Measurements from ENCODE around the gene MESP1. TPM values are rescaled to one million over a fixed set of nuclear protein-coding genes. Genes with fewer than 3 reads are reported as not detected.

MESP1 gene
- total RNA-seq, 6 experiments from 2014 or later, result 0.86 to 3.0 (median 2.1) TPM

GRCh38 chr15:89781891-89782618 is 31.0 kb upstream of the MESP1 start:
- Histone ChIP-seq H3K27me3 (no peaks in the 10 kb centered on the region), H3K9me3 (no peaks in the 10 kb centered on the region), H3K4me1 (peaks cover 0 to 35% (median 17%) of the 10 kb centered on the region in 4 donors), H3K27ac (no peak overlapping the region), H3K4me3 (no peak overlapping the region), H3K36me3 (peaks cover 0 to 11% (median 5%) of the 10 kb centered on the region in 4 donors)
- TF ChIP-seq POLR2A (IDR thresholded peaks at IDR 0.05), result no peak
- TF ChIP-seq, protein P1, sequence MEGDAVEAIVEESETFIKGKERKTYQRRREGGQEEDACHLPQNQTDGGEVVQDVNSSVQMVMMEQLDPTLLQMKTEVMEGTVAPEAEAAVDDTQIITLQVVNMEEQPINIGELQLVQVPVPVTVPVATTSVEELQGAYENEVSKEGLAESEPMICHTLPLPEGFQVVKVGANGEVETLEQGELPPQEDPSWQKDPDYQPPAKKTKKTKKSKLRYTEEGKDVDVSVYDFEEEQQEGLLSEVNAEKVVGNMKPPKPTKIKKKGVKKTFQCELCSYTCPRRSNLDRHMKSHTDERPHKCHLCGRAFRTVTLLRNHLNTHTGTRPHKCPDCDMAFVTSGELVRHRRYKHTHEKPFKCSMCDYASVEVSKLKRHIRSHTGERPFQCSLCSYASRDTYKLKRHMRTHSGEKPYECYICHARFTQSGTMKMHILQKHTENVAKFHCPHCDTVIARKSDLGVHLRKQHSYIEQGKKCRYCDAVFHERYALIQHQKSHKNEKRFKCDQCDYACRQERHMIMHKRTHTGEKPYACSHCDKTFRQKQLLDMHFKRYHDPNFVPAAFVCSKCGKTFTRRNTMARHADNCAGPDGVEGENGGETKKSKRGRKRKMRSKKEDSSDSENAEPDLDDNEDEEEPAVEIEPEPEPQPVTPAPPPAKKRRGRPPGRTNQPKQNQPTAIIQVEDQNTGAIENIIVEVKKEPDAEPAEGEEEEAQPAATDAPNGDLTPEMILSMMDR (IDR thresholded peaks at IDR 0.05), result no peak
- intact Hi-C loops (cut with DNase I), result no loop called here
- ATAC-seq (peak; percentile 71 to 86 (median 80)), DNase-seq (peak in 2 of 3 donors; percentile 79 to 85)
- WGBS (ENCODE audit: insufficient coverage, low coverage, low lambda C conversion rate, missing lambda C conversion rate), result 38% methylated on average over 9 of the region's 15 CpGs

DNA sequence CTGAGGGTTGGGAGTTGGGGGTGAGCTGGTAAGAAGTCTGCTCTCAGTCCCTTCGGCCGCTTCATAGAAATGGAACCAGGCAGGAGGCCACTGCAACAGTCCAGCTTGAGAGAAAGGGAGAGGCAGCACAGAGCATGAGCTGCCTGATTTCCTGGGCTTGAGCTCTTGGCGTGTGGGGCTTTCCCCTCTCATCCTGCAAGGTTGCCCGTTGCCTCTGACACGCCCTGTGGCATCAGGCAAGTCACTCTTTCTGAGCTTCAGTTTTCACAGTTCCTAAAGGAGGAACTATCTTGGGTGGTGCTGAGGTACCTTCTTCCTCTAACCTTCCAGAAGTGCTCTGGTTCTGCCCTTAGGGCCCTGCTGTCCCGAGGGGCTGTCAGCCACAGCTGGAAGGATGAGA is 30.0 kb upstream of the MESP1 start:
- Histone ChIP-seq H3K4me3 (no peak overlapping the region), H3K36me3 (peaks cover 0 to 11% (median 5%) of the 10 kb centered on the region in 4 donors), H3K9me3 (no peaks in the 10 kb centered on the region), H3K4me1 (peaks cover 0 to 29% (median 12%) of the 10 kb centered on the region in 4 donors), H3K27ac (no peak overlapping the region), H3K27me3 (no peaks in the 10 kb centered on the region)
- intact Hi-C loops (cut with DNase I), result no loop called here
- ATAC-seq, result no peak
- TF ChIP-seq, protein P1 (IDR thresholded peaks at IDR 0.05), result no peak
- no peak for TF ChIP-seq POLR2A (IDR thresholded peaks at IDR 0.05)
- 70% methylated on average over 1 of the region's 6 CpGs for WGBS (ENCODE audit: insufficient coverage, low coverage, low lambda C conversion rate, missing lambda C conversion rate)
- DNase-seq, result peak in 1 of 3 donors; percentile 51

DNA sequence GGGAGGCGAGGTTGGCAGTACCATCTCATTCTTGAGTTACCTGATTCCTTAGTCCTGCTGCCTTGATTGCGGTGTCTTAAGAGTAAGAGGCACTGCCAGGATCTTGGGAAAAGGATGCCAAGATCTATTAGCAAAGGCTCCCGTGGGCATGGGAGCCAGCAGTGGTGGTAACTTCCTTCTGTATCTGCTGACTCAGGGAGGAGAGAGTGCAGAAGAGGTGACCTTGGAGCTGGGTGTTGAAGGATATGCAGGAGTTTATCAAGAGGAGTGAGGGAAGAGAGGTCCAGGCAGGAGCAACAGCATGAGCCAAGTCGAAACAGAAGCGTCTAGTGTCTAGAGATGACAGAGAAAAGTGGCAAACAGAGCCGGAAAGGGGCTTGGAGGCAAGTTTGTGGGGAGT is 29.6 kb upstream of the MESP1 start:
- H3K9me3 ChIP-seq, result no peaks in the 10 kb centered on the region
- DNase-seq, result no peak
- ATAC-seq, result no peak
- peaks cover 0 to 27% (median 10%) of the 10 kb centered on the region in 4 donors for H3K4me1 ChIP-seq
- H3K27me3 ChIP-seq, result no peaks in the 10 kb centered on the region
- H3K36me3 ChIP-seq, result peaks cover 0 to 11% (median 5%) of the 10 kb centered on the region in 4 donors
- no peak for TF ChIP-seq POLR2A (IDR thresholded peaks at IDR 0.05)
- 80% methylated on average over 5 of the region's 6 CpGs for WGBS (ENCODE audit: insufficient coverage, low coverage, low lambda C conversion rate, missing lambda C conversion rate)
- H3K4me3 ChIP-seq, result no peak overlapping the region
- H3K27ac ChIP-seq, result no peak overlapping the region
- intact Hi-C loops (cut with DNase I), result no loop called here

DNA sequence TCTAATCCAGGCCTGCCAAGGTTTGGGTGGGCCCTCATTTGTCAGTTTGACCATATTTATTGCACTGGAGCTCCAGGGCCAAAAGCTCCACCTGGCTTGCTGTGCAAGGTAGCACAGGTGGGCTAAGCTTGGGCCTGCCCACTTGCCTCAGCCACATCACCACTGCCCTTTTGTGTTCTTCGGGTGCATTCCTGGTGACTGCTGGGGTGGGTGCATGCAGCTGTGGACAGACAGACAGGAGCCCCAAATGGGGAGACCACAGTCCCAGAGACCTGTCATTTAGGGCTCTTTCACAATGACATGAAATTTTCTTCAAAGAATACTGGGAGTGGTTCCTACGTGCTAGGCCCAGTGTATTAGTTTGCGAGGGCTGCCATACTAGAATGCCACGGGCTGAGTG is 27.8 kb upstream of the MESP1 start:
- no peaks in the 10 kb centered on the region for H3K36me3 ChIP-seq
- DNase-seq, result no peak
- intact Hi-C loops (cut with DNase I), result no loop called here
- H3K9me3 ChIP-seq, result no peaks in the 10 kb centered on the region
- peaks cover 0 to 15% (median 4%) of the 10 kb centered on the region in 4 donors for H3K4me1 ChIP-seq
- no peak overlapping the region for H3K4me3 ChIP-seq
- 92% methylated on average over 3 of the region's 4 CpGs for WGBS (ENCODE audit: insufficient coverage, low coverage, low lambda C conversion rate, missing lambda C conversion rate)
- no peak for TF ChIP-seq POLR2A (IDR thresholded peaks at IDR 0.05)
- TF ChIP-seq, protein P1 (IDR thresholded peaks at IDR 0.05), result no peak
- no peaks in the 10 kb centered on the region for H3K27me3 ChIP-seq
- no peak for ATAC-seq
- no peak overlapping the region for H3K27ac ChIP-seq

DNA sequence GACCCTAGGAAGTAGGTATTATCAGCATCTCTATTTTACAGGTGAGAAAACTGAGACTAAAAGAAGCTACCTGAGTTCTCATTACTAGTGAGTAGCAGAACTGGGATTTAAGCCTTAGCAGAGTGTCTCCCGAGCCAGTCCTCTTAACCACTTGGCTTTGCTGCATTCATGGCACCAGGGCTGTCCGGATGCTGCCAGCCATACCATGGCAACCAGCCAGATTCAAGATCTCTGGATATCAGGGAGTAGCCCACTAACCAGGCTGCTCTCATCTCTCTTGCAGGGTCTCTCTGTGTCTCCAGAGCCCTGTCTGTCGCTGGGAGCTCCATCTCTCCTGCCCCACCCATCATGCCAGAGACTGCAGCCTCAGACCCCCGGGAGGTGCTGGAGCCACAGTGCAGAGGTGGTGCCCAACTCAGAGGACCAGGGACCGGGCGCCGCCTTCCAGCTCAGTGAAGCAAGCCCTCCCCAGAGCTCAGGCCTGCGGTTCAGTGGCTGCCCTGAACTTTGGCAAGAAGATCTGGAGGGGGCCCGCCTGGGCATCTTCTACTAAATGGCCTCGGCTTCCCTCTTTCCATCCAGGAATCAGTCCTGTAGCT is 26.8 kb upstream of the MESP1 start:
- no peak for DNase-seq
- TF ChIP-seq, protein P1 (IDR thresholded peaks at IDR 0.05), result no peak
- TF ChIP-seq POLR2A (IDR thresholded peaks at IDR 0.05), result no peak
- WGBS (ENCODE audit: insufficient coverage, low coverage, low lambda C conversion rate, missing lambda C conversion rate), result 93% methylated on average over 8 of the region's 10 CpGs
- no peak for ATAC-seq
- intact Hi-C loops (cut with DNase I), result no loop called here
- no peaks in the 10 kb centered on the region for H3K27me3 ChIP-seq
- H3K36me3 ChIP-seq, result no peaks in the 10 kb centered on the region
- no peak overlapping the region for H3K27ac ChIP-seq
- H3K4me1 ChIP-seq, result peaks cover 0 to 23% (median 5%) of the 10 kb centered on the region in 4 donors
- no peaks in the 10 kb centered on the region for H3K9me3 ChIP-seq
- H3K4me3 ChIP-seq, result no peak overlapping the region

All from right lobe of liver (tissue), 6 donors.